Measurements from ENCODE around the gene STK32B.
"Not testable (repeated sequence)": the region's sequence is repeated elsewhere in the genome, so short reads cannot be mapped to it uniquely, and the experiment has no call there.

STK32B gene

DNA sequence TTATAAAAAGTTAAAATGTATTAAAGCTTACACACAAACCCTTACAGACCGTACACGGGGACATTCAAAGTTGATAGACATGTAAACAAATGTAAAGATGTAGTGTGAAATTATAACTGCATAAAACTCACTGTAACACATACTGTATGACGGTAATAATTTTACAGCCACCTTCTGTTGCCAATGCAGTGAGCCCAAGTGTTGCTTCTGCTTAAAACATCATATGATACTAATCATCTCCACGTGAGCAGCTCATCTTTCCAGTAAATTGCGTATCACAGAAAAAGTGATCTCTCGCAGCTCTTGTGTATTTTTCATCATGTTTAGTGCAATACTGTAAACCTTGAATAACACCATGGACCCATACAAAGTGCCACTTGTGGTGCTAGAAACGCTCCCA, 233.2 kb downstream of the STK32B start:
- Mint-ChIP-seq H3K27me3 (no peaks in the 10 kb centered on the region), H3K9me3 (no peaks in the 10 kb centered on the region), H3K4me1 (peaks cover 6% of the 10 kb centered on the region), H3K4me3 (no peak overlapping the region), H3K27ac (peak overlapping the region in 1 of 2 donors; percentile 23)
- DNase-seq (no peak), ATAC-seq (no peak)

- no peak overlapping the region for H3K27ac Mint-ChIP-seq
- H3K4me3 Mint-ChIP-seq, result no peak overlapping the region
- H3K27me3 Mint-ChIP-seq, result no peaks in the 10 kb centered on the region
- DNase-seq (no peak), ATAC-seq (no peak)
- H3K4me1 Mint-ChIP-seq, result no peaks in the 10 kb centered on the region
- peaks cover 7 to 15% of the 10 kb centered on the region in 2 donors for H3K9me3 Mint-ChIP-seq
These were observed 240.8 kb downstream of the STK32B start for GRCh38 chr4:5292101-5292500.

- H3K27me3 Mint-ChIP-seq, H3K27ac Mint-ChIP-seq, ATAC-seq, DNase-seq, H3K4me1 Mint-ChIP-seq, H3K4me3 Mint-ChIP-seq: not testable (repeated sequence)
- H3K9me3 Mint-ChIP-seq, result peaks cover 13 to 15% of the 10 kb centered on the region in 2 donors
These were observed 246.9 kb downstream of the STK32B start for GRCh38 chr4:5298000-5298787.

DNA sequence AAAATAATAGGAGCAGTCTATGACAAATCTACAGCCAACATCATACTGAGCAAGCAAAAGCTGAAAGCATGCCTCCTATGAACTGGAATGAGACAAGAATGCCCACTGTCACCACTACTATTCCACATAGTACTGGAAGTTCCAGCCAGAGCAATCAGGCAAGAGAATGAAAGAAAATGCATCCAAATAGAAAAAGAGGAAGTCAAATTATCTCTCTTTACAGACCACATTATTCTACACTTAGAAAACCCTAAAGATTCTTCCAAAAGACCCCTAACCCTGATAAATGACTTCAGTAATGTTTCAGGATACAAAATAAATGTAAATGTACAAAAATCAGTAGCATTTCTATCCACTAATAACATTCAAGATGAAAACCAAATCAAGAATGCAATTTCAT, 249.0 kb downstream of the STK32B start:
- Mint-ChIP-seq H3K4me1 (no peaks in the 10 kb centered on the region), H3K27ac (no peak overlapping the region), H3K4me3 (no peak overlapping the region), H3K27me3 (no peaks in the 10 kb centered on the region), H3K9me3 (peaks cover 13 to 15% of the 10 kb centered on the region in 2 donors)
- ATAC-seq (no peak), DNase-seq (no peak)

DNA sequence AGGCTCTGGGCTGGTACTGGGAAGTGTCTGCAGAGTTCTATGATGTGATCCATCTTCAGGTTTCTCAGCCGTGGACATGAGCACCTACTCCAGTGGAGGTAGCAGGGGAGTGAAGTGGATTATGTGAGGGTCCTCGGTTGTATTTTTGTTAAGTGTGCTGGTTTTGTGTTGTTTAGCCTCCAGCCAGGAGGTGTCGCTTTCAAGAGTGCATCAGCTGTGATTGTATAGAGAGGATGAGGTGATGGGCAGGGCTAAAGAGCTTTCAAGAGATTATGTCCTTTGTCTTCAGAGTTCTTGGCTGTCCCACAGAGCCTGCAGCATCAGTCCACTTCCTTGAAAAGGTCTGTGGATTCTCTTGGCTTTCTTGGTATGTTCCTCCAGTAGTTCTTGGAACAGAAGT, 256.6 kb downstream of the STK32B start:
- DNase-seq, result no peak
- Mint-ChIP-seq H3K27me3 (peaks cover 14% of the 10 kb centered on the region), H3K4me1 (no peaks in the 10 kb centered on the region), H3K27ac (no peak overlapping the region), H3K9me3 (peaks cover 12 to 21% of the 10 kb centered on the region in 2 donors), H3K4me3 (no peak overlapping the region)
- ATAC-seq, result no peak

GRCh38 chr4:5322321-5322720, 271.0 kb downstream of the STK32B start:
- Mint-ChIP-seq H3K9me3 (peaks cover 4 to 19% of the 10 kb centered on the region in 2 donors), H3K27me3 (no peaks in the 10 kb centered on the region), H3K4me1 (no peaks in the 10 kb centered on the region), H3K4me3 (no peak overlapping the region), H3K27ac (no peak overlapping the region)
- ATAC-seq (no peak), DNase-seq (no peak)

DNA sequence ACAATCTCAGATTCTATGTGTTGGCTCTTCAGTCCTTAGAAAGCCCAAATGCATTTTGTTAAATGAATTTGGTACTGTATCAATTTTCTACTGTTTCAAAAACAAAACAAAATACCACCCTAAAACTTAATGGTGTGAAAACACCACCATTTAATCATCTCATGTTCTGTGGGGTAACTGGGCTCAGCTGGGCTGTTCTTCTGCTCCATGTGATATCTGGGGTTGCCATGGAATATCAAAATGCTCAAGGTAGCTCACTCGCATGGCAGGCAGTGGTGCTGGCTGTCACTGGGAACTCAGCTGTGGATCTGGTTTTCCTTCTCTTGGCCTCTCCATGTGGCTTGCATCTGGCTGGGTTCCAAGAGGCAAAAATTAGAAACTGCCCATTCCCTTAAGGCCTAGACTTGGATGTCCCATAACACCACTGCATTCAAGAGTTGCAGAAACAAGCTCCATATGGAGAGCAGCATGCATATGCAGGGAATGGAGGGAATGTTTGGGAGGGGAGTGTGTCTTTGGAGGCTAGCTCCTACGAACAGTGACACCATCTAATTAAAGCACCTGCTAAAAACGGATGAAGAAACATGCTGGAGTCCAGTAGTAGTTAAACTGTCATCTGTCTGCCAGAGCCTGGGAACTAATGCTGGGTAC, 279.2 kb downstream of the STK32B start:
- no peaks in the 10 kb centered on the region for H3K4me1 Mint-ChIP-seq
- H3K9me3 Mint-ChIP-seq, result peaks cover 4 to 33% of the 10 kb centered on the region in 2 donors
- no peak for DNase-seq
- no peaks in the 10 kb centered on the region for H3K27me3 Mint-ChIP-seq
- no peak for ATAC-seq
- no peak overlapping the region for H3K27ac Mint-ChIP-seq
- H3K4me3 Mint-ChIP-seq, result no peak overlapping the region

- Mint-ChIP-seq H3K4me3 (no peak overlapping the region), H3K4me1 (no peaks in the 10 kb centered on the region), H3K27me3 (no peaks in the 10 kb centered on the region), H3K9me3 (no peaks in the 10 kb centered on the region), H3K27ac (no peak overlapping the region)
- no peak for ATAC-seq
- DNase-seq, result no peak
These were observed 286.5 kb downstream of the STK32B start for GRCh38 chr4:5337731-5338130.

DNA sequence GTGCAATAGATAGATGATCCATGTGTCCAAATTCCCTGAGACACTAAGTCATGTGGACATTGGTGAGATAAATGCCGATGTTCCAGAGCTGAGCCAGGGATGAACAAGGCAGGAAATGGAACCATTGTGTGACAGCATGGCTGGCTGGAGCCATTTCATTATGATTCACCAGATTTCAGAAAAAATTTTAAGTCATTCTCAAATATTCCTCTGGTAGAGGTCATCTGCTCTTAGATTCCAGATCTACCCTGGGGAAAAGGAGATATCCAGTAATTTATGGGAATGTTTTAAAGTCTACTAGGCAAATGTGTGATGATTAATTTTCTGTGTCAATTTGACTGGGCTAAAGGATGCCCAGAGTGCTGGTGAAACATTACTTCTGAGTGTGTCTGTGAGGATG, 287.3 kb downstream of the STK32B start:
- DNase-seq (no peak), ATAC-seq (no peak)
- Mint-ChIP-seq H3K27ac (no peak overlapping the region), H3K4me1 (no peaks in the 10 kb centered on the region), H3K4me3 (no peak overlapping the region), H3K9me3 (no peaks in the 10 kb centered on the region), H3K27me3 (no peaks in the 10 kb centered on the region)

DNA sequence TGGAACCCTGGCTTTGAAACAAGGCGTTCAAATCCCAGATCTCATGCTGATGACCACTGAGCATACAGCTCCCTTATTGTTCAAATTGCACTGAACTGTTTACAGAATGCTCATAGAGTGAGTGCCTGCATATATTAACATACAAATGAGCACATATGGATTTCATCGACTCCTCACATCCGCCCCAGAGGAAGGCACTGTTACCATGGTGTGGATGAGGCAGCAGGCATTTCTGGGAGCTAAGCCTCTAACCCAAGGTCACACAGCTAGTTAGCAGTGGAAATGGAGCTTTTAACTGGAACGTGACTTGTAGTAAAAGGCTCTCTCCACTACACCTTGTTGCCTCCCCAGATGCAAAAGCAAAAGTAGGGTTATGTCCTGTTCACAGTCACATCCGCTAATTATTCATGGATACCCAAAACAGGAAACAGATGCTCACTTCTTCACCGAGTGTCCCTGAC, 289.7 kb downstream of the STK32B start:
- DNase-seq, result no peak
- Mint-ChIP-seq H3K4me1 (no peaks in the 10 kb centered on the region), H3K27me3 (no peaks in the 10 kb centered on the region), H3K9me3 (no peaks in the 10 kb centered on the region), H3K4me3 (no peak overlapping the region), H3K27ac (no peak overlapping the region)
- no peak for ATAC-seq

DNA sequence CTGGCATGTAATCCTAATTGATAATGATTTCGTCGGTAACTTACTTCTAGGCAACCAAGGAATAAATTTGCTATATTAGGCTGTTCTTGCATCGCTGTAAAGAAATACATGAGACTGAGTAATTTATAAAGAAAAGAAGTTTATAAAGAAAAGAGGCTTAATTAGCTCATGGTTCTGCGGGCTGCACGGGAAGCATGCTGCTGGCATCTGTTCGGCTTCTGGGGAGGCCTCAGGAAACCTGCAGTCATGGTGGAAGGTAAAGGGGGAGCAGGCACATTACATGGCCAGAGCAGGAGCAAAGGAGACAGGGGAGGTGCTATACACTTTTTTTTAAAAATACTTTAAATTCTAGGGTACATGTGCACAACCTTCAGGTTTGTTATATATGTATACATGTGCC, 290.2 kb downstream of the STK32B start:
- Mint-ChIP-seq H3K27ac (peak overlapping the region in 1 of 2 donors; percentile 87), H3K27me3 (no peaks in the 10 kb centered on the region), H3K4me3 (no peak overlapping the region), H3K9me3 (no peaks in the 10 kb centered on the region), H3K4me1 (no peaks in the 10 kb centered on the region)
- ATAC-seq (no peak), DNase-seq (no peak)

GRCh38 chr4:5355846-5356245, 304.6 kb downstream of the STK32B start:
- ATAC-seq, result no peak
- no peak overlapping the region for H3K27ac Mint-ChIP-seq

DNA sequence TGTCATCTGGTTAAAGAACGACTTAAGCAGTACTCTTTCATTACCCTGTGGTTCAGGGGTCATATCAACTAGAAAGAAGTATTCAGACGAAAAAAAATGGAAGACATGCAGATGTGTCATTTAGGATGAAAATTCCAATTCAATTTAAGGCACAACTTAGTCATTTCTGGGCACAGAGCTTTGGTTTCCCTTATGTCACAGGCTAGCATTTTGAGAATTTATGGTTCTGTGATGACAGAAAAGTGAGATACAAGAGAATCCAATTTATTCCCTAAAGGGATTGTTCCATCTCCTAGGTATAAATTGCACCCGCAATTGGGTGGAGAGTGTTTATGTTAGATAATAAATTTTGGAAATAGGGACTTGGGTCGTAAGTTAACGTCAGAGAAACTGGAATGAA, 306.6 kb downstream of the STK32B start:
- ATAC-seq (no peak), DNase-seq (no peak)
- no peak overlapping the region for H3K27ac Mint-ChIP-seq
- H3K4me3 Mint-ChIP-seq, result no peak overlapping the region
- H3K9me3 Mint-ChIP-seq, result peaks cover 0 to 5% of the 10 kb centered on the region in 2 donors
- H3K27me3 Mint-ChIP-seq, result no peaks in the 10 kb centered on the region
- H3K4me1 Mint-ChIP-seq, result no peaks in the 10 kb centered on the region

More at GRCh38 chr4:5355846-5356245, 304.6 kb downstream of the STK32B start:
- Mint-ChIP-seq H3K4me1 (no peaks in the 10 kb centered on the region), H3K27me3 (peaks cover 8% of the 10 kb centered on the region), H3K4me3 (no peak overlapping the region), H3K9me3 (peaks cover 5 to 6% of the 10 kb centered on the region in 2 donors)
- no peak for DNase-seq

DNA sequence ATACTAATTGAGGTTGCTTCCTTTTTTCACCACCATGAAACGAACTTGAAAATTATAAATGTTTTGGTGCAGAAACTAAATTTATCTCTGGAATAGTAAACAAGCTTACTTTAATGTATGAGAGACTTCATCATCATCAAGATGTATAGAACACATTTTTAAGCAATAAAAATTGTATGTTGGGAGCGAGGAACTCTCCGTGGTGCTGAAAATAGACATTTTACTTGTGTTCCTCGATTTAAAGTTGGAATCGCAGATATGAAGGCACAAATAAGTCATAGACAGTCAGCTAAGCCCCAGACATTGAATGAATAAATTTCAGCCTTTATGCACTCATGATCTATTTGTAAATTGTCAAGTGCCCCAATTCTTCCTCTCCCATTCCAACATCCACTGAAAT, 310.7 kb downstream of the STK32B start:
- Mint-ChIP-seq H3K4me1 (no peaks in the 10 kb centered on the region), H3K9me3 (peaks cover 0 to 11% of the 10 kb centered on the region in 2 donors), H3K4me3 (no peak overlapping the region), H3K27ac (no peak overlapping the region), H3K27me3 (no peaks in the 10 kb centered on the region)
- DNase-seq (no peak), ATAC-seq (no peak)

DNA sequence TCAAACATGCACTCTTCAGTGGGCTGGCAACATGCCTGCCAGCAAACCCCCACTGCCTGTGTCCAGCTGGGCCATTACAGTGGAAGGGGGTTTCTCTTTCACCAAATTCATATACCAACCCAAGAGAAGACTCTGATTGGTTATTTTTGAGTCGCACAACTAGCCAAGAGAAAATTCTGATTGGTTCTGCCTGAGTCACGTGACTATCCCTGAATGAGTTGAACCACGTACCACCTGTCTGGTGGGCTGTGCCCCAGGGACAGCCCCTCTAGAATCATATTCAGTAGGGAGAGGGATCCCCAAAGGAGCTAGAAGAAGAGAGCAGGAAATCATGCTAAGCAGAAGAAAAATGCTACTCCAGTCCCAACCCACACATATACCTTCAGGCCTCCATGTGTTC, 313.1 kb downstream of the STK32B start:
- no peak overlapping the region for H3K4me3 Mint-ChIP-seq
- H3K9me3 Mint-ChIP-seq, result peaks cover 0 to 18% of the 10 kb centered on the region in 2 donors
- no peak for DNase-seq
- no peak for ATAC-seq
- no peaks in the 10 kb centered on the region for H3K4me1 Mint-ChIP-seq
- no peak overlapping the region for H3K27ac Mint-ChIP-seq
- no peaks in the 10 kb centered on the region for H3K27me3 Mint-ChIP-seq

Measured in stimulated activated naive CD8-positive, alpha-beta T cell treated with anti-CD3 and anti-CD28 coated beads, Interleukin-15, amount 100 ng/mL, for 72 hours (primary cell).